ENCODE data around the gene TCP11L1.
"Not testable (repeated sequence)": the region's sequence is repeated elsewhere in the genome, so short reads cannot be mapped to it uniquely, and the experiment has no call there.

Gene TCP11L1

GRCh38 chr11:33064033-33064825 lies 24.9 kb downstream of the TCP11L1 start:
- in situ Hi-C loops (cut with MboI; ENCODE audit: low sequenced_read_pairs) = loop anchor here (10.0 kb wide), 1 partner anchor 99 kb away; no protein-coding TSS in a partner anchor

GRCh38 chr11:33064866-33065265 lies 25.5 kb downstream of the TCP11L1 start:
- in situ Hi-C loops (cut with MboI; ENCODE audit: low sequenced_read_pairs) = loop anchor here (10.0 kb wide), 1 partner anchor 100 kb away; no protein-coding TSS in a partner anchor

GRCh38 chr11:33065445-33066178 lies 26.2 kb downstream of the TCP11L1 start:
- in situ Hi-C loops (cut with MboI; ENCODE audit: low sequenced_read_pairs) = loop anchor here (10.0 kb wide), 1 partner anchor 101 kb away; no protein-coding TSS in a partner anchor

GRCh38 chr11:33067294-33067693 lies 27.9 kb downstream of the TCP11L1 start:
- in situ Hi-C loops (cut with MboI; ENCODE audit: low sequenced_read_pairs) = loop anchor here (10.0 kb wide), 1 partner anchor 102 kb away; no protein-coding TSS in a partner anchor

- in situ Hi-C loops (cut with MboI; ENCODE audit: low sequenced_read_pairs) = loop anchor here (10.0 kb wide), 1 partner anchor 104 kb away; no protein-coding TSS in a partner anchor
Observed at GRCh38 chr11:33068611-33069340, 29.4 kb downstream of the TCP11L1 start.

GRCh38 chr11:33072465-33072864 lies 33.1 kb downstream of the TCP11L1 start:
- in situ Hi-C loops (cut with MboI; ENCODE audit: low sequenced_read_pairs) = no loop called here

- in situ Hi-C loops (cut with MboI; ENCODE audit: low sequenced_read_pairs) = no loop called here
Observed at GRCh38 chr11:33083918-33084317, 44.5 kb downstream of the TCP11L1 start.

GRCh38 chr11:33086017-33086416 lies 46.6 kb downstream of the TCP11L1 start:
- in situ Hi-C loops (cut with MboI; ENCODE audit: low sequenced_read_pairs) = no loop called here

GRCh38 chr11:33089776-33090175 lies 50.4 kb downstream of the TCP11L1 start:
- in situ Hi-C loops (cut with MboI; ENCODE audit: low sequenced_read_pairs) = no loop called here

- in situ Hi-C loops (cut with MboI; ENCODE audit: low sequenced_read_pairs) = no loop called here
Observed at GRCh38 chr11:33094157-33094556, 54.8 kb downstream of the TCP11L1 start.

GRCh38 chr11:33103836-33104235 lies 64.5 kb downstream of the TCP11L1 start:
- in situ Hi-C loops (cut with MboI; ENCODE audit: low sequenced_read_pairs) = no loop called here

GRCh38 chr11:33109294-33109895 lies 70.0 kb downstream of the TCP11L1 start:
- in situ Hi-C loops (cut with MboI; ENCODE audit: low sequenced_read_pairs) = no loop called here

- in situ Hi-C loops (cut with MboI; ENCODE audit: low sequenced_read_pairs) = no loop called here
Observed at GRCh38 chr11:33110083-33110482, 70.7 kb downstream of the TCP11L1 start.

- in situ Hi-C loops (cut with MboI; ENCODE audit: low sequenced_read_pairs) = no loop called here
Observed at GRCh38 chr11:33116535-33116934, 77.2 kb downstream of the TCP11L1 start.

- in situ Hi-C loops (cut with MboI; ENCODE audit: low sequenced_read_pairs) = not testable (repeated sequence)
Observed at GRCh38 chr11:33122696-33123095, 83.3 kb downstream of the TCP11L1 start.

All from HL-60/S4 treated with phorbol 12-myristate 13-acetate at 8.2 ng/mL for 4 days and 3 days (cell line).